ENCODE data around the gene CRB2.
"Not testable (repeated sequence)": the region's sequence is repeated elsewhere in the genome, so short reads cannot be mapped to it uniquely, and the experiment has no call there.

CRB2 gene

DNA sequence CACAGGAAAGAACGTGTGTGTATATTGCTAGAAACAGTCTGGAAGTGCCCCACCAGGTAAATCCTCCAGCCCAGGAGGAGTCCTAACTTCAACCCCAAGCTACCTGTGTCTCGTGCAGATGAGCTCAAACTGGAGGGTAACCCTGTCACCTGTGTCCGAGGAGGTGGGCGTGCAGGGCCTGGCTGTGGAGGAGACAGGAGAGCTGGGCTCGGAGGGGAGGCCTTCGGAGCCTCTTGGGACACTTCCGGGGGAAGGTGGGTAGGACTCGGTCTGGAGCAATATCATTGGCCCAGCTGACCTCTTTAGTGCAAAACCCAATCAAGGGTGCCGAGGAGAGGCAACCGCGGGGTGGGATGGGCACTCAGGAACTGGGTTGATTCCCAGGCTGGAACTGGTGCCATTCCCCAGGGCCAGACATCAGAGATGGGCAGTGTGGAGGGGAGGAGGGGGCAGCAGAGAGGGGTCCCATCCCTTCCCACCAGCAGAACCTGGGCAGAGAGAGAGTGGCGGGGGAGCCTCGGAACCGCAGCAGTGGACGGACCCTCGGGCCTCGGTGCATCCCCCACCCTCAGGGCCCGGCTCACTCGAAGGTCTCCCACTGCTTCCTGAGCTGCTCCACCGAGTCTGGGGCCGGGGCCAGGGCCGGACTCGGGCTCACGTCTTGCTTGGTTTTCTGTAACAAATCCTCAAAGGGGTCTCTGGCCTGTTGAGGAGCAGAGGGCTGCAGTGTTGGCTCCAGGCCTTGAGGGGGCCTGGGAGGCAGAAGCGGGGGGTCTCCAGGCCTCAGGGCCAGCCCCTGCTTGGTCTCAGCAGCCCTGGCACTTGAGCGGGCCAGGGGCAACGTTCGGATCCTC lies 25.1 kb downstream of the CRB2 start:
- no peak for DNase-seq (ENCODE audit: low spot score)

DNA sequence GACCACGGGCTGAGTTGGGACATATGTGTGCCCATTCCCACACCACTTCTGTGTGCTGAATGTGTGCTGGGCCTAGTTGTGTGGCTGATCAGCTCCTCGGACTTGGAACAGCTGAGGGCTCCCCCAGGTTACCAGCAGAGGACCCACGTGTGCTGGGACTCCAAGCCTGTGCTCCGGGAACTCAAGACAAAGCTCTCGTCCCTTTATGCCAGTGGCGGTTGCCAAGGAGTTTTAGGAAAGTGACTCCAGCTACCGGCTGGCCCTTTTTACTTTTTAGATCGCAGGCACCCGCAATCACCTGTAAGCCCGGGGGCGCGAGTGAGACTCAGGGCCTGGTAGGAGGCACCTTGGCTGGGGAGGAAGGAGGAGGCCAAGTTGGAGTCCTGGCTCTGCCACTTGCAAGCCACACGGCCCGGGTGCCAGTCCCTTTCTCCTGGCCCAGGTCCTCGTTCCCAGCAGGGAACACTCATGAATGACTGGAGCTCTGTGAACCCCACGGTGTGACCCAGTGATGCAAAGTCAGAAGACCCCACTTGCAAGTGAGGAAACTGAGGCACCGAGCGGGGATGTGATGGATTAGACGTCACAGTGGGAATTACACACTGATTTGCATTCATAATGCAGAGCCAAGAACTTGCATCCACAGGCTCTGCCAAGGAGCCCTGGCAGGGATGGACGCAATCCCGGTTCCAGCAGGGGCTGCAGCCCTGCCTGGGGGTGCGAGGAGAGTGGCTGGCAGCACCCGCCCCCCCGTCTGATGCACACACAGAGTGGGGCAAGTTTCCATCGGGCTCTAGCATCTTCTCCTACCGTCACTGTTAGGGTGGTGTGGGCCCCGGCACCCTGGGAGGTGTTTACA lies 26.9 kb downstream of the CRB2 start:
- DNase-seq (ENCODE audit: low spot score): no peak

GRCh38 chr9:123383512-123384170 lies 27.6 kb downstream of the CRB2 start:
- no peak for DNase-seq (ENCODE audit: low spot score)

DNA sequence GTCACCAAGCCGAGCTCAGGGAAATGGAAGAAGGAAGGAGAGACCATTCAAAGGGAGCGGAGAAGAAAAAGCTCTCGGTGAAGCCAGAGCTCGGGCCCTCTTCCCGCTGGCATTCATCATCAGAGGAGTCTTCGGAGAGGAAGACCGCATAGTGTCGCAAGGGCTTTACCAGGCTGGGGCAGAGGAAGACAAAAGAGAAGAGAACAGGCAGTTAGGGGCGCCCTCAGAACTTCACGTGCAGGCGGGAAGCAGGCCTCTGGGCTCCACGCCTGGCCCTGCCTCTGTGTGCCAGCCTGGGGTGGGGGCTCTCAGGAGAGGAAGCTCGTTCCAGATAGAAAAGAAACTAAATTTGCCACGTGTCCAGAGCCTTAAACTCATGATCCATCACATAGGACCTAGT lies 31.7 kb downstream of the CRB2 start:
- no peak for DNase-seq (ENCODE audit: low spot score)

GRCh38 chr9:123389070-123389469 lies 33.1 kb downstream of the CRB2 start:
- DNase-seq (ENCODE audit: low spot score): no peak

DNA sequence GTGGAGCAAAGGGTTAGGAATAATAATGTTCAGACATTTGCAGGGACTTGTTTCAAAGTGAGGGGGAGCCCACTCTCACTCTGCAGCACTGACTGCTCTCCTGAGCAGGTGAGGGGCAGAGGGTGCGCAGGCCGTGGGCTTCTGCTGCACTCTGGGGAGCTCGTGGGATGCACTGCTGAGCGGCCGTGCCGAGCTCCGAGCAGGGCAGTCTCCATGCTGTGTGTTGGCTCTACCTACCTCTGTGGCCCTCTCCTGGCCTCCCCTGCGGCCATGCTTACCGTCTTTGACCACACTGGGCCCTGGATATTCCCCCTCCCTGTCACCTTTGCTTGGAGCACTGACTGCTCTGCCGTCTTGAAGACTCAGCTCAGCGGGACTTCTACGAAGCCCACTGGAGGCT lies 33.7 kb downstream of the CRB2 start:
- no peak for DNase-seq (ENCODE audit: low spot score)

DNA sequence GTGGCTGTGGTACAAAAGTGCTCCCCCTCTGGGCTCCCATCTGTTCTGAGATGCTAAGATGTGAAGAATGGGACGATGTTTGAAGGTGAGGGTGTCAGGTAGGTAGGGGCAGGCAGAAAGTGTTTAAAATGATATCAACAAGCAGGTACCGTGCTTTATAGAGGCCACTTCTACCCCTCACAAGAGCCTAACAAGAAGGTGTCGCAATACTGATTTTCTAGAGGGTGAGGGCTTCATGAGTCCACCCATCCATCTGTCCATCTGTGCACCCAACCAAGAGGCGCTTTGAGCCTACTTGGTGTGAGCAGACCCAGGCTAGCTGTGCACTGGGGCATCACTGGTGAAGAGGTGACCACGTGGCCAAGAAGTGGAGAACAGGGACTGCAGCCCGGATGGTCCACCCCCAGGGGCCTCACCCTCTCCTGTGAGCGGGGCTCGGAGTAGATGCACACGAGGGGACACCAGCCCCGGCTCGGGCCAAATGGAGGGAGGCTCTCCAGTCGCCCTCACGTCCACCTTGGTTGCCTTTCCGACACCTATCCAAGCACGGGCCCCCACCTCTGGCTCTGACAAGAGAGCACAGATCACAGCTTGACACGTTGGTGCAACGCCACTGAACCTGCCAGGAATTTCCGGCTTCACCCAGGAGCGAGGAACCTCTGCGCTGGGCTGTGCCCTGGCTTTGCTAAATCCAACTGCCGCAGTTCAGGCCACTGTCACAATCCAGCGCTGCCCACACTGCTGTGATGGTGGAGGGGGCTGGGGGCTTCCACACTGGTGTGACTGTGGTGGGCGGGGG lies 34.5 kb downstream of the CRB2 start:
- DNase-seq (ENCODE audit: low spot score): no peak

- no peak for DNase-seq (ENCODE audit: low spot score)
Observed at GRCh38 chr9:123391233-123391632, 35.2 kb downstream of the CRB2 start.

GRCh38 chr9:123391946-123392345 lies 35.9 kb downstream of the CRB2 start:
- no peak for DNase-seq (ENCODE audit: low spot score)

- no peak for DNase-seq (ENCODE audit: low spot score)
Observed at GRCh38 chr9:123392802-123393201, 36.8 kb downstream of the CRB2 start.

DNA sequence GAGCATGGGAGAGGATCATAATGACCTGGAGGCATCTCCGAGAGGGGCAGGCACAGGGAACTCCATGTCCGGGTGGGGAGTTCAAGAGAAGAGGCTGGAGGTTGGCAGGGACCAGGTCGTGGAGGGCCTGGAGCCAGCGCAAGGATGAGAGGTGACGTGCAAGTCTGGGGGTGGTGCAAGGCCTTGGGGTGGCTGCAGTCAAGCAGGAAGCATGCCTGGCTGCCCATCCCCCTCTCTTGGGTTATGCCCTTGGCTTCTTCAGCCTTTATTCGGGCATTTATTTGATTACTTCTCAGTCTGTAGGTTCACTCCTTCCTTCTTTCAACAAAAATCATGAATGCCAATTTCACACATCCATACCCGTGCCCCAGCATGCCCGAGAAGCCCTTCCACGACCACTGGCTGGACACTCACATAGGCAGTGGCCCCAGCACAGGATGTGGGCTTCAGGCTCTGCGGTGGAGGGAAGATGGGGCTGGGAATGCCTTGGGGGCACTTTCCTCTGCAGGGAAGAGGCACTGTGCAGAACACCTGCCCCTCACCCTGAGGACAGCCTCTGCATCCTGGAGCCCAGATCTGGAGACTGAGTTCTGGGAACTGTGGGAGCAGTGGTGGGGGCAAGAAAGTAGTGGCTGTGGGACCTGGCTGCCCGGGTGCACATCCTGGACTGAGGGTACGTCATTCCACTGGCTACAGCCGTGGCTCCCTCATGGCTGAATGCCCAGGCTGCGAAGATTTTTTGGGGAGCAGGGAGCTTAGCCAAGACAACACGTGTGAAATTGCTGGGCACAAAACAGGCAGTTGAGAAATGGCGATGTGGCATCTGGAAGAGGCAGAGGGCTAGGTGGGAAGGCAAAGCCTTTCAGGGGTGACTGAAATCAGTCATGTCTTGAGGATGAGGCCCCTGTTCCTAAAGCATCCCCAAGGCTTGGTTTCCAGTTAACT lies 38.6 kb downstream of the CRB2 start:
- no peak for DNase-seq (ENCODE audit: low spot score)

- peak; percentile 39 for DNase-seq (ENCODE audit: low spot score)
Observed at GRCh38 chr9:123395276-123395688, 39.3 kb downstream of the CRB2 start.

- no peak for DNase-seq (ENCODE audit: low spot score)
Observed at GRCh38 chr9:123395689-123396511, 39.9 kb downstream of the CRB2 start.

- no peak for DNase-seq (ENCODE audit: low spot score)
Observed at GRCh38 chr9:123397975-123398374, 42.0 kb downstream of the CRB2 start.

DNA sequence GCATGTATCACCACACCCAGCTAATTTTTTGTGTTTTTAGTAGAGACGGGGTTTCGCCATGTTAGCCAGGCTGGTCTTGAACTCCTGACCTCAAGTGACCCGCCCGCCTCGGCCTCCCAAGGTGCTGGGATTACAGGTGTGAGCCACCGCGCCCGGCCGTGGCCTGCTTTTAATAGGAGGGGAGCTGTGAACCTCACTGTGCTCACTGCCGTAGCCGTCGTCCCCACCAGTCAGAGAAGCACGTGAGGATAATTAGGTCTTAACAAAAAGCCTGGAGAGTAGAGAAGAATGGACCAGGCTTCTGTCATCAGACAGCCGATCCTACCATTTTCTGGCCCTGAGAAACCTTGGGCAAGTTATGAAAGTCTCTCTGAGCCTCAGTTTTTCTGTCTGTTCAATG lies 42.9 kb downstream of the CRB2 start:
- not testable (repeated sequence) for DNase-seq (ENCODE audit: low spot score)

DNA sequence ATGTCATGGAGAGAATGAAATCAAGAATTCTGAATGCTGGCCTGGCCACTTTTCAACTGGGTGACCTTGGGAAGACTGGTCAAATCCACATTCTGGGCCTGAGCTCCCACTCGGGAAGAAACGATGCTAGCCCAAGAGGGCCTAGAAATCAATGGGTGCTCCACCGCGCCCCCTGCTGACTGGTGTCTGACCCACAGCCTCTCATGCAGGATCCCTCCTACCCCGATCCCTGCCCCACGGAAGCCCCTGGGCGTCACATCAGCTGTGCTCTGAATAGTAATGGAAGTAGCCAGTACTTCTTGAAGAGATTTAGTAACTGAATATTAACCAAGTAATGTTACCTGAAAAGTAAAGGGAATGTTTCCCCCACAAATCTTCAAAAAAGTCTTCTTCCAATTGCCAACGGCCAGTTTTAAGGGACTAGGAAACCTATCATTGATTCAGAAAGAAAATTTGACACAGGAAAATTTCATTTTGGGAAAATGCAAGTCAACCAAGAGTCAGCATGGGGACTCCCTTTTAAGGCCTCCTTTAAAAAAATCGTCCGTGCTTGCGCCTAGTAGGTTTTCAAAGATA lies 43.9 kb downstream of the CRB2 start:
- peak; percentile 36 for DNase-seq (ENCODE audit: low spot score)

GRCh38 chr9:123400926-123401503 lies 45.0 kb downstream of the CRB2 start:
- no peak for DNase-seq (ENCODE audit: low spot score)

DNA sequence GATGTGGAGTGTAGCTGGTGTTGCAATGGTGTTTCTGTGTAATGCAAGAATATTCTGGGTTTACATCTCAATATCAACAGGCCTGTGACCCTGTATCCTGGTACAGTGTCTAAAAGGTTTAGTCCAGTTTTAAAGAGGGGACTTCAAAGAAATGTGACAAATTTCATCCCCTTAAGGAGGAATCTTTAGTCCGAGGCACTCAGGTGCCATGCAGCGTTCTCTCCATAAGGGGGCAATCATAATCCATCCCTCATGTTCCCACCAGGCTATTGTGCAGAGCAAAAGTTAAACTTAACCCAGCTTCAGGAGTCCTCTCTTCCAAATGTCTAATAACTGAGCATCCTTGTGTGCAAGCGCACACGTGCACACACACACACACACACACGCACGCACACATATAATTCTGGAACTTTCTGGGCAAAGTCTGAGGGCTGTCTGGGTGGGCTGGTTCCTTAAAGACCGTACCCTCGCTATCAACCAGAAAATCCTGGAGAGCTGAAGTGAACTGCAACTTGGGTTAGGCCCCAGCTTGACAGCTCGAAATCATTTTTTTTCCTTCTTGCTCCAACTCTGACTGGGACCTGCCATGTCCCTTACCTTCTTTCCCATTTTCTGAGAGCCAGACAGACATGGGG lies 46.0 kb downstream of the CRB2 start:
- peak; percentile 72 for DNase-seq (ENCODE audit: low spot score)

All from NAMALWA (cell line).